GM12878 (cell line): ENCODE results near the gene FAM171A1.

Experiments used
- ATF7 ChIP-seq: fragments of 450-650 bp; IDR thresholded peaks from 2 replicates; pipeline ENCODE4 v1.6.1; 2016; ENCODE audit warnings: low read depth, mild to moderate bottlenecking
- CEBPB ChIP-seq, 2 experiments: fragments of 150-350 bp in 1 of 2; IDR thresholded peaks; 2 replicates each; pipeline ENCODE4 v1.6.1; 2012 to 2014; ENCODE audit warnings: low read depth in 2 of 2, low read length in 2 of 2, borderline replicate concordance in 1 of 2, inconsistent platforms in 1 of 2
- E2F4 ChIP-seq: IDR thresholded peaks from 2 replicates; pipeline ENCODE4 v1.6.1; 2012; ENCODE audit warnings: low read depth, low read length, improper control_type of control experiment
- E2F8 ChIP-seq: fragments of 450-650 bp; IDR thresholded peaks from 2 replicates; pipeline ENCODE4 v1.6.1; 2018; ENCODE audit warnings: mild to moderate bottlenecking, low read depth, moderate library complexity; ENCODE audit not compliant: partially characterized antibody
- EGR1 ChIP-seq, 2 experiments: IDR thresholded peaks; 1 replicate in 1 of 2; 2 replicates in 1 of 2; pipeline ENCODE4 v1.6.1; 2011 to 2012; ENCODE audit warnings: low read depth in 2 of 2, low read length in 2 of 2, borderline replicate concordance in 1 of 2, mild to moderate bottlenecking in 1 of 2, moderate library complexity in 1 of 2
- ETV6 ChIP-seq, 2 experiments: fragments of 450-650 bp in 1 of 2; IDR thresholded peaks in 1 of 2; conservative IDR thresholded peaks in 1 of 2; 2 replicates each; pipeline ENCODE4 v1.6.1; 2014; ENCODE audit warnings: antibody characterized with exemption in 1 of 2, borderline replicate concordance in 1 of 2, low read depth in 1 of 2, mild to moderate bottlenecking in 1 of 2, moderate library complexity in 1 of 2
- FOXK2 ChIP-seq: fragments of 450-650 bp; IDR thresholded peaks from 2 replicates; pipeline ENCODE4 v1.6.1; 2017; ENCODE audit warnings: mild to moderate bottlenecking, moderate library complexity
- HDGF ChIP-seq: fragments of 450-650 bp; IDR thresholded peaks from 2 replicates; pipeline ENCODE4 v1.6.1; 2016; ENCODE audit warnings: antibody characterized with exemption
- MAX ChIP-seq: IDR thresholded peaks from 2 replicates; pipeline ENCODE4 v1.6.1; 2012; ENCODE audit warnings: low read depth, low read length, improper control_type of control experiment
- NFYA ChIP-seq: IDR thresholded peaks from 2 replicates; pipeline ENCODE4 v1.6.1; 2011; ENCODE audit warnings: low read depth, mild to moderate bottlenecking, low read length, improper control_type of control experiment, borderline replicate concordance
- NRF1 ChIP-seq: conservative IDR thresholded peaks from 2 replicates; pipeline ENCODE4 v1.6.1; 2011; ENCODE audit warnings: mild to moderate bottlenecking, low read depth, low read length, improper control_type of control experiment
- POLR2AphosphoS5 ChIP-seq: IDR thresholded peaks from 2 replicates; pipeline ENCODE4 v1.6.1; 2011; ENCODE audit warnings: mild to moderate bottlenecking, low read length, inconsistent platforms
- ZNF384 ChIP-seq: IDR thresholded peaks from 2 replicates; pipeline ENCODE4 v1.6.1; 2012; ENCODE audit warnings: low read depth, mild to moderate bottlenecking, low read length, improper control_type of control experiment, borderline replicate concordance
- TF ChIP-seq, protein P1 (sequence below), 3 experiments: IDR thresholded peaks in 2 of 3; conservative IDR thresholded peaks in 1 of 3; 2 replicates each; pipeline ENCODE4 v1.5.1; 2011; ENCODE audit warnings: low read depth in 3 of 3, low read length in 3 of 3, mild to moderate bottlenecking in 3 of 3, control low read depth in 2 of 3, moderate library complexity in 2 of 3, inconsistent platforms in 1 of 3, mixed read lengths in 1 of 3; ENCODE audit not compliant: control insufficient read depth in 2 of 3, insufficient read depth in 1 of 3; ENCODE audit errors: extremely low read depth in 1 of 3

GRCh38 chr10:15320522-15321203 lies 50.4 kb downstream of the FAM171A1 start:
- TF ChIP-seq ATF7 (no peak), E2F8 (no peak), MAX (no peak), ETV6 (conservative IDR thresholded peaks at IDR 0.05 in 1 of 2, IDR thresholded peaks at IDR 0.05 in 1 of 2; ENCODE audit: borderline replicate concordance in 1 of 2, low read depth in 1 of 2) (no peak), E2F4 (no peak), EGR1 (IDR thresholded peaks at IDR 0.05; ENCODE audit: borderline replicate concordance in 1 of 2, low read depth in 2 of 2, low read length in 2 of 2) (no peak), NRF1 (no peak), FOXK2 (no peak), CEBPB (IDR thresholded peaks at IDR 0.05; ENCODE audit: borderline replicate concordance in 1 of 2, low read depth in 2 of 2, low read length in 2 of 2) (no peak), ZNF384 (no peak), HDGF (no peak), POLR2AphosphoS5 (no peak), NFYA (no peak)
- TF ChIP-seq, protein P1, sequence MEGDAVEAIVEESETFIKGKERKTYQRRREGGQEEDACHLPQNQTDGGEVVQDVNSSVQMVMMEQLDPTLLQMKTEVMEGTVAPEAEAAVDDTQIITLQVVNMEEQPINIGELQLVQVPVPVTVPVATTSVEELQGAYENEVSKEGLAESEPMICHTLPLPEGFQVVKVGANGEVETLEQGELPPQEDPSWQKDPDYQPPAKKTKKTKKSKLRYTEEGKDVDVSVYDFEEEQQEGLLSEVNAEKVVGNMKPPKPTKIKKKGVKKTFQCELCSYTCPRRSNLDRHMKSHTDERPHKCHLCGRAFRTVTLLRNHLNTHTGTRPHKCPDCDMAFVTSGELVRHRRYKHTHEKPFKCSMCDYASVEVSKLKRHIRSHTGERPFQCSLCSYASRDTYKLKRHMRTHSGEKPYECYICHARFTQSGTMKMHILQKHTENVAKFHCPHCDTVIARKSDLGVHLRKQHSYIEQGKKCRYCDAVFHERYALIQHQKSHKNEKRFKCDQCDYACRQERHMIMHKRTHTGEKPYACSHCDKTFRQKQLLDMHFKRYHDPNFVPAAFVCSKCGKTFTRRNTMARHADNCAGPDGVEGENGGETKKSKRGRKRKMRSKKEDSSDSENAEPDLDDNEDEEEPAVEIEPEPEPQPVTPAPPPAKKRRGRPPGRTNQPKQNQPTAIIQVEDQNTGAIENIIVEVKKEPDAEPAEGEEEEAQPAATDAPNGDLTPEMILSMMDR (IDR thresholded peaks at IDR 0.05 in 2 of 3, conservative IDR thresholded peaks at IDR 0.05 in 1 of 3; ENCODE audit: control insufficient read depth in 2 of 3, extremely low read depth in 1 of 3, insufficient read depth in 1 of 3, low read depth in 3 of 3, low read length in 3 of 3) = no peak
